Fibroblast of skin of back (primary cell): ENCODE measurements around the gene UTP3.
A peak's percentile ranks its signal among the peaks of the same experiment; 100 is the strongest.
"Not testable (repeated sequence)": the region's sequence is repeated elsewhere in the genome, so short reads cannot be mapped to it uniquely, and the experiment has no call there.

ENCODE experiments used
- DNase-seq: peaks from one replicate; pipeline ENCODE4 v3.0.0-alpha.2; 2013

The UTP3 gene

DNA sequence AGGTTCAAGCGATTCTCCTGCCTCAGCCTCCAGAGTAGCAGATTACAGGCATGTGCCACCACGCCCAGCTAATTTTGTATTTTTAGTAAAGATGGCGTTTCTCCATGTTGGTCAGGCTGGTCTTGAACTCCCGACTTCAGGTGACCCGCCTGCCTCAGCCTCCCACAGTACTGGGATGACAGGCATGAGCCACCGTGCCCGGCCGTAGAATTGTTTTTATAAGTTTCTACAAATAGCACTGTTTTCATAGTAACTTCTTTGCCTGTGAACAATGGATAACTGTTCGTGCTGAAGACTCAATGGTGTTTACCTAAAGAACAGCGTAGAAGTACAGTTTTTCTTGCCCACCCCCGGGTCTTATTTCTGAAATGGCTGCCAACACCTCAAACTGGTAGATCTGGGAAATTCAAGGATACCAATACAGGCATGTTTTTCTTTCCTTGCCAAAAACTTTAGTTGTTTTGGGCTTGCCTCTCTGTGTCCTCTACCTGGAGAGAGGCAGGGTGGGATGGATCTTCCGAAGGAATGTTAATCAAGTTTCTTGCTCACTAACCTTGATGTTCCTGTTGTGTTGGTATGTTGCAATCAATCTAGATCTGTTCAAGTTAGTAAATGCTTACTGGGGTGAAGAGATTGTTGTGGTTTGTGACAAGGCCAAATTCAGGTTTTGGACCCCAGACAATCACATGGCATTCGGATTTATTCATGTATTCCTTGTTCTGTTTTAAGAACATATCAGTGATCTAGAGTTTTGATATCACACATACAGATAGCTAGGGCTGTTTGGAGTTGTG lies 30.7 kb downstream of the UTP3 start:
- no peak for DNase-seq

DNA sequence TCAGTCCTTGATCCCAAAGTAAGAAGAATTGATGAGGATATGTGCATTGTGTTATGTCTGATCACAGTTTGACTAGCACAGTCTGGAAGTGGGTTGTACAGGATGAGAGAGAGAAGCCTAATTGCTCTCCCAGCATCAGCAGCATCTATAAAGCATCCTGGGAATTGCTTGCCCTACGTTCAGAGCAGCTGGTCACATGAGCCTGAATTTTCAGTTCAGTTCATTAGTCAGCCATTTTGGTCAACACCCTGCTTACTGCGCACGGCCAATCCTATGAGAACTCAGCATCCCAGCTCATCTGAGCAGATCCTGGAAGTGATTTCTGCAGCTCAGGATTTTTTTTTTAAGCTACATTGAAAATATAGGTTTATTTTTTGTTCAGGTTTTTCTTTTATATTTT lies 33.4 kb downstream of the UTP3 start, which contains the start of gene RUFY3:
RUFY3 (plus strand) TSS at position 218 of the 400 bp plus-strand sequence. CDS start 610 bp downstream, outside the sequence.
- peak; percentile 88 for DNase-seq

DNA sequence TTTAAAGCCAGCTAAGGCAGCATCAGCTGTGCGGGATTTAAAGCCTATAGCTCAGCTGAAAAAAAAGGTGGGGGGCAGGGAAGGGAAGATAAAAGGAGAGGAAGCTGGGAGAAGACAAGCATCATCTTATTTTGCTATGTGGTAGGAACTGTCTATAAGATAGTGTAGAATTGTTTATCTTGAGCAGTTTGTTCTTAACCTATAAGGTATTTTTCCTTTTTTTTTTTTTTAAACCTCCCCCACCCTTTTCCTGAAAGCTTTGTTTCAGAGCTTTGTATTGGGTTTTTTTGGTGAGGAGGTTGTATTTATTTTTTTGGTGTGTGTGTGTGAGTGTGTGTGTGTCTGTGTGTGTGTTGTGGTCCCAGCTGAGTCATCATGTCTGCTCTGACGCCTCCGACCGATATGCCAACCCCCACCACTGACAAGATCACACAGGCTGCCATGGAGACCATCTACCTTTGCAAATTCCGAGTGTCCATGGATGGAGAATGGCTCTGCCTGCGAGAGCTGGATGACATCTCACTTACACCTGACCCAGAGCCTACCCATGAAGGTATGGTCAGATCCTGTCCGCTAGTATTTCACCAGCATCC lies 34.0 kb downstream of the UTP3 start:
- DNase-seq: peak; percentile 64

DNA sequence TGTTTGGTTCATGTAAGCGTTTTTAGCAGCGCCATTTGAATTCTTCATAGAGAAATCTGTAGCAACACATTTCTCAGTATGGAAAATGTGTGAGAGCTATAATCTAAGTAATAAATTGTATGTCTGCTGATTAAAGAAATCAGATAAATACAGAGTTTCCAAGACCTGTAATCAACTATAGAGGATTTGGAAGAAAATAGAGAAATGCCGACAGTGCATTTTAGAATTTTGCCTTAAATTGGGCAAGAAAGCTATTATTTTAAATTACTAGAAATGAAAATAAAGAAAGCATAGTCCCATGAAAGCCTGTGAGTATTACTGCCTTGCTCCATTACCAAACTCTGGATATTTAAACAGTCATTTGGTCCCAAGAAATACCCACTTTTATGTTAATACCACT lies 36.1 kb downstream of the UTP3 start:
- DNase-seq: no peak

DNA sequence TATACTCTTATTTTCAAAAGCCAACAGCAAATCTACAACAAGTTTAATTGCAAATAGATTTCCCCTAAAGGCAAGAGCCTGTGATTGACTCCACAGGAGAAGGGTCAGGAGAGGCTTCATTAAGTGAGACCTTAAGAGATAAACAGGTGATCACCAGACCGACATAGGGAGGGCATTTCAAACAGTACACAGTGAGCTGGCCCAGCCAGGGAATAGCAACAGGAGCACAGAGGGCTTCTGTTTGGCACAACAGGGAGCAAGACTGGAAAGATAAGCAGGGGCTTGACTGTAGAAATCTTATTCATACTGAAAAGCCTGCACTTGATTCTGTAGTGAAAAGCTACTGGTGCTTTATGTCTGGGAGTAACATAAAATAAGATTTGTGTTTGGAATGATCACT lies 37.3 kb downstream of the UTP3 start:
- DNase-seq: no peak

DNA sequence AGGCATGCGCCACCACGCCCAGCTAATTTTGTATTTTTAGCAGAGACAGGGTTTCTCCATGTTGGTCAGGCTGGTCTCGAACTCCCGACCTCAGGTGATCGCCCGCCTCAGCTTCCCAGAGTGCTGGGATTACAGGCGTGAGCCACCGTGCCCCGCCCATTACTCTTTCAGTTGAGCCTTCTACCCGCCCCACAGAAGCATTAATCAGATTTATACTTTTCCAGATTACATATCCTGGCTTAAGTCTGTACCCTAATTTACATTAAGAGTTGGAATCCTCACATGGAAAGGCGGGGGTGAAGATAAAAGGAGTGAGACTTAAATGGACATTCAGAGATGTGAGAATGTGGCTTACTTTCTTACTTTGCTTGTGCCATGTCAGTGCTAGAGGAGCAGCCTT lies 38.2 kb downstream of the UTP3 start:
- not testable (repeated sequence) for DNase-seq

DNA sequence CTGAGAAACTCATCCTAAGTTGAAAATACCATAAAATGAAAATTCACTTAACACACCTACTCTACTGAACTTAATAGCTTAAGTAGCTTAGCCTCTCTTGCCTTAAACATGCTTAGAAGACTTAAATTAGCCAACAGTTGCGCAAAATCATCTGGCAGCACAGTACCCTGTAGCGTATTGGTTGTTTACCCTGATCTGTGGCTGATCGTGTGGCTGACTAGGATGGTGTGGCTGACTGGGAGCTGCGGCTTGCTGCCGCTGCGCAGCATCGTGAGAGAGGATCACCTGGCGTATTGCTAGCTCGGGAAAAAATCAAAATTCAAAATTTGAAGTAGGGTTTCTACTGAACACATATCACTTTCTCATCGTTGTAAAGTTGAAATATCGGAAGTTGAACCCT lies 39.8 kb downstream of the UTP3 start:
- no peak for DNase-seq

DNA sequence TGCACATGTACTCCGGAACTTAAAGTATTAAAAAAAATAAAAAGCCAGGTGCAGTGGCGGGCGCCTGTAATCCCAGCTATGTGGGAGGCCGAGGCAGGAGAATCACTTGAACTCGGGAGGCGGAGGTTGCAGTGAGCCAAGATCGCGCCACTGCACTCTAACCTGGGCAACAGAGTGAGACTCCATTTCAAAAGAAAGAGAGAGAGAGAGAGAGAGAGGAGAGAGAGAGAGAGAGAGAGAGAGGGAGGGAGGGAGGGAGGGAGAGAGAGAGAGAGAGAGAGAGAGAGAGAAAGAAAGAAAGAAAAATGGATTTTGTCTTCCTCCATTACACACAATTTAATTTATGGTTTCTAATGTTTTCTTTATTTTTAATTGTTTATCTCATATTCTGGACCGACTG lies 44.5 kb downstream of the UTP3 start:
- DNase-seq: not testable (repeated sequence)

DNA sequence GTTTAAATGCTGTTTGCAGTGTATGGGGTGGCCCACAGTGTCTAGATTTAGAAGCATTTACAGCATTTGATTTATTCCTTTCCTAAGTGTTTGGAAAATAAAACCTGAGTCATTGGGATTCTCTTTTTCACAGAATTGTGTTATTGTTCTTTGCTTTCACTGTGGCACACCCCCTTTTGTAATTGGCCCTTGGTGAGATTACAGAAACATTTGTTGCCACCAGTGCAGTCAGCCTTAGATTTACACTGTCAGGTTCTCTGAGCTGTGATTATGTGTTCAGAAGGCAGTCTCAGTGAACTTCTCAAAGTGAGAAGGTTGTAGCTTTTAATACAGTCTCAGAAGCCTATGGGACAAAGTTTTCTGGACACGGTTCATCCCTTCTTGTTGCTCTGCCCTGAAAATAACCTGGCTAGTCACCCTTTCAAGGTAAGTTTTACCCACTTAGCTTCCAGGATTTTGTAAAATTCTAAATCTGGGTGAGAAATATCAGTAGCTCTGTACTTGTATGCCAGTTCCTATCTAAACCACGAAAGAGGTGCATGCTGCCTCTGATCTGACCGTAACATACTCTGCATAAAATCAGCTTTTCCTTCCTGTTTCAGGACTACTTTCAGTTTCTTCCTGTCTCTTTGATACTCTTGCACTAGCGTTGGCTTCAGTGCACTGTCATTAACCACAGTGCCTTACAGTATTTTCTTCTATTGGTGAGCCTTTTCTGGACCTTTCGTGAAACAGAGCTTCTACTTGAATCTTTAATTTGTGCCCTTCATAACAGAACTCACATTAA lies 46.0 kb downstream of the UTP3 start:
- no peak for DNase-seq

DNA sequence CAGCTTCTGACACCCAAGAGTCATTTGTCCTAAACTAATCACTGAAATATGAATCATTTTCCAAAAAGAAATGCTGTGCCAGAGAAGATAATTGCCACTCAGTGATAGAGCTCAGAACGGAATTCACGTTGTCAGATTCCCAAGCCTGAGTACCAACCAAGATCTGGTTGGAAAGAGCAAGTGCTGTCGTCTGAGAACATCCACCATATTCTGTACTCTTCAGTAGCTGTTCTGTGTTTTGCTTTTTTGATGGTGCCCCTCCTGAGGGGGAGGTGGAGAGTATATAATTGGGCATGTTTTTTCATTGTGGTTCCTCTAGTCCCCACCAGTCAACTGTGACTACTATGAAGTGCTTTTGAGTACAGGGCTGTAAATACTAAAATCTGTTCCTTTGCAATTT lies 46.6 kb downstream of the UTP3 start:
- DNase-seq: no peak

DNA sequence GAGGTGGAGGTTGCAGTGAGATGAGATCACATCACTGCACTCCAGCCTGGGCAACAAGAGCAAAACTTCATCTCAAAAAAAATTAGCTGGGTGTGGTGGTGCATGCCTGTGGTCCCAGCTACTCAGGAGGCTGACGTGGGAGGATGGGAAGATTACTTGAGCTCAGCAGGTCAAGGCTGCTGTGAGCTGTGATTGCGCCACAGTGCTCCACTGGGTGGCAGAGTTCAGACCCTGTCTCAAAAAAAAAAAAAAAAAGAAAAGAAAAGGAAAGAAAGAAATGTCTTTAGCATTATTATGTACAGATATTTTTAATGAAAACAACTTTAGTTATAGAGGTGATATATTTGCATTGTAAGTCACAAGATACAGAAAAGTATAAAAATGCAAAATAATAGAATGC lies 47.6 kb downstream of the UTP3 start:
- DNase-seq: peak; percentile 69

DNA sequence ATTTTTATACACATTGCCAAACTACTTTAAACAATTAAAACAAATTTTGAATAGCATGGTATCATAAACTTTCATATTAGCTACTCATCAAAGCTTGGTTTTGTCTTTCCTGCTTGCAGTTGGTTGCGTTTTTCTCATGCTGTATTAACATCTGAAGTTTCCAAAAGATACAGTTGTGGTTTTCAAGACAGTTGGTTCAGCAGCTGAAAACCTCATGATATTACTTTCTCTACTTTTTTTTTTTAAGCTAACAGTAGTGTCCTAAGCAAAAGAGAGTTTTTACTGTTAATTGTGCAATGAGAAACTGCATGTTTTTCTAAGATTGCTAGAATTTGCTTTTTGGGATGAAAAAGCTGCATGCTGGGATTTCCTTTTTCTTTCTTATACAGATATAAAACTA lies 48.7 kb downstream of the UTP3 start:
- DNase-seq: no peak

DNA sequence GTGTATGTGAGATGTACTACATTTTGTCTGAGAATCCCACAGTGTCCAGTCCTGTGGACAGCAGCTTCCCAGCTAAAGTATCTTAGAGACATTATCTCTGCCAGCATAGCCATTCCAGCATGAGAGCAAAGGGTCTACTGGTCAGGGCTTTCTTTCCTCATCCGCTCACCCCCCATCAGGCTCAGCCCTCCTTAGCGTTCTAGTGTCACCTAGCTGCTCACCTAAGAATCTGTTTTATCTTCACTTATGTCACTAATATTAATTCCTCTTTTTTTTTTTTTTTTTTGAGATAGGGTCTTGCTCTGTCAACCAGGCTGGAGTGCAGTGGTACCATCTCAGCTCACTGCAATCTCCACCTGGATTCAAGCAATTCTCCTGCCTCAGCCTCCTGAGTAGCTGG lies 49.1 kb downstream of the UTP3 start:
- no peak for DNase-seq

DNA sequence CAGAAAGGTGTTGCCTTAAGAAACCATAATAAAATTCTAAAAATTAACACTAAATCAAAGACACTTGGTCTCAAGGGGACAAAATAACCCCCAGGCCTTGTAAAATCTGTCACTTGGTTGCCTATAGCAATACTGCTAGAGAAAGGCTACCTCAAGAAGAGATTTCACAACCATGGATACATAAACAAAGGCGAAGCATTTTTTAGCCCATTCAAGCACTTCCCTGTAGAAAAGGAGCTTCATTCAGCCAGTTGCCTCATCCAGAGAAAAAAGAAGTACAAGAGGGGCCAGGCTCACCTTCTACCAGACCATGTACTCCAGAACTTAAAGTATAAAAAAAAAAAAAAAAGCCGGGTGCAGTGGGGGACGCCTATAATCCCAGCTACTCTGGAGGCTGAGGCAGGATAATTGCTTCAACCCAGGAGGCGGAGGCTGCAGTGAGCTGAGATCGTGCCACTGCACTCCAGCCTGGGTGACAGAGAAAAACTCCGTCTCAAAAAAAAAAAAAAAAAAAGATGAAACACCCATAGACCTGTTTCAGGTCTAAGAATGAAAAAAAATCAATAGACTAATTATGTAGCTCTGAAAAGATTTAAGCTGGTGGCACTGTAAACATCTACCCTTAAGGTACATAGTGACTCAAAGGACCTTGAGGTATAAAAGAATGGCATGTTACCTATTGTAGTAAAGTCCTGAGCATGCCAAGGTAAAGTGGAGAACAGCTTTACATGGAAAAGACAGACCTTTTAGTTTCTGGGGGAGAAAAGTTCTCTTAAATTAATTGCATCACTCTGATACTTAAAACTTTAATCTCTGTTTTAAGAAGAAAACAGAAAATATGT lies 51.4 kb downstream of the UTP3 start:
- no peak for DNase-seq
